H9 (cell line): ENCODE results near the gene PRSS22. TPM values are rescaled to one million over a fixed set of nuclear protein-coding genes. Genes with fewer than 3 reads are reported as not detected.

ENCODE experiments used
- DNase-seq: peaks from one replicate; pipeline ENCODE4 v3.0.0-alpha.2; 2017
- H2AFZ ChIP-seq: one replicate; pipeline ENCODE4 v1.6.1; 2013; ENCODE audit warnings: mild to moderate bottlenecking, low read length, control low read depth, moderate library complexity
- H2AK5ac ChIP-seq: 2 replicates; pipeline ENCODE4 v1.6.1; 2013; ENCODE audit warnings: low read length, control low read depth, mixed read lengths; ENCODE audit not compliant: insufficient read length
- H2BK120ac ChIP-seq: one replicate; pipeline ENCODE4 v1.6.1; 2013; ENCODE audit warnings: low read depth, mild to moderate bottlenecking, low read length, control low read depth, inconsistent platforms; ENCODE audit not compliant: poor library complexity, severe bottlenecking
- H2BK12ac ChIP-seq: 2 replicates; pipeline ENCODE4 v1.6.1; 2013; ENCODE audit warnings: low read length, control low read depth, mixed read lengths, low read depth; ENCODE audit not compliant: insufficient read length
- H2BK15ac ChIP-seq: 2 replicates; pipeline ENCODE4 v1.6.1; 2013; ENCODE audit warnings: low read depth, low read length, control low read depth
- H2BK20ac ChIP-seq: one replicate; pipeline ENCODE4 v1.6.1; 2013; ENCODE audit warnings: low read depth, mild to moderate bottlenecking, low read length, control low read depth, inconsistent platforms; ENCODE audit not compliant: poor library complexity, severe bottlenecking
- H2BK5ac ChIP-seq: 2 replicates; pipeline ENCODE4 v1.6.1; 2013; ENCODE audit warnings: low read length, control low read depth, mixed read lengths; ENCODE audit not compliant: insufficient read length
- H3K14ac ChIP-seq: 2 replicates; pipeline ENCODE4 v1.6.1; 2013; ENCODE audit warnings: low read length, control low read depth; ENCODE audit not compliant: insufficient read depth
- H3K18ac ChIP-seq: 2 replicates; pipeline ENCODE4 v1.6.1; 2013; ENCODE audit warnings: low read depth, mild to moderate bottlenecking, mixed read lengths, low read length, control low read depth; ENCODE audit not compliant: insufficient read length
- H3K23ac ChIP-seq: 2 replicates; pipeline ENCODE4 v1.6.1; 2013; ENCODE audit warnings: low read length, control low read depth, mixed read lengths, low read depth; ENCODE audit not compliant: insufficient read length
- H3K23me2 ChIP-seq: 2 replicates; pipeline ENCODE4 v1.6.1; 2013; ENCODE audit warnings: low read depth, mild to moderate bottlenecking, mixed read lengths, low read length, control low read depth; ENCODE audit not compliant: insufficient read length, poor library complexity, severe bottlenecking
- H3K27ac ChIP-seq: 2 replicates; pipeline ENCODE4 v1.5.1; 2013; ENCODE audit warnings: low read length, control low read depth, mixed read lengths, low read depth; ENCODE audit not compliant: insufficient read length
- H3K27me3 ChIP-seq: 2 replicates; pipeline ENCODE4 v1.6.1; 2013; ENCODE audit warnings: low read length, control low read depth, inconsistent platforms; ENCODE audit not compliant: insufficient read depth
- H3K4ac ChIP-seq: 2 replicates; pipeline ENCODE4 v1.6.1; 2013; ENCODE audit warnings: low read depth, mild to moderate bottlenecking, control low read depth, inconsistent platforms, low read length, moderate library complexity
- H3K4me1 ChIP-seq: 2 replicates; pipeline ENCODE4 v1.6.1; 2013; ENCODE audit warnings: low read length, control low read depth, inconsistent platforms; ENCODE audit not compliant: insufficient read depth
- H3K4me2 ChIP-seq: 2 replicates; pipeline ENCODE4 v1.6.1; 2013; ENCODE audit warnings: low read length, control low read depth, mixed read lengths; ENCODE audit not compliant: insufficient read length, insufficient read depth
- H3K56ac ChIP-seq: 2 replicates; pipeline ENCODE4 v1.6.1; 2013; ENCODE audit warnings: low read depth, mild to moderate bottlenecking, mixed read lengths, low read length, control low read depth; ENCODE audit not compliant: insufficient read length
- H3K79me1 ChIP-seq: 2 replicates; pipeline ENCODE4 v1.6.1; 2013; ENCODE audit warnings: low read depth, mild to moderate bottlenecking, moderate library complexity, low read length, control low read depth, inconsistent platforms; ENCODE audit not compliant: insufficient read depth, poor library complexity, severe bottlenecking
- H3K79me2 ChIP-seq: 2 replicates; pipeline ENCODE4 v1.6.1; 2013; ENCODE audit warnings: low read length, control low read depth, inconsistent platforms; ENCODE audit not compliant: insufficient read depth
- H3K9ac ChIP-seq: 2 replicates; pipeline ENCODE4 v1.6.1; 2013; ENCODE audit warnings: low read length, control low read depth, mixed read lengths; ENCODE audit not compliant: insufficient read length; ENCODE audit errors: extremely low read depth
- H3K9me3 ChIP-seq: one replicate; pipeline ENCODE4 v1.6.1; 2013; ENCODE audit warnings: low read depth, low read length, inconsistent platforms; ENCODE audit not compliant: control insufficient read depth
- H3T11ph ChIP-seq: one replicate; pipeline ENCODE4 v1.6.1; 2013; ENCODE audit warnings: mild to moderate bottlenecking, low read length, control low read depth, inconsistent platforms
- H4K20me1 ChIP-seq: one replicate; pipeline ENCODE4 v1.6.1; 2013; ENCODE audit not compliant: control insufficient read depth, insufficient read length, insufficient read depth
- H4K5ac ChIP-seq: 2 replicates; pipeline ENCODE4 v1.6.1; 2013; ENCODE audit warnings: low read depth, mild to moderate bottlenecking, mixed read lengths, low read length, control low read depth; ENCODE audit not compliant: insufficient read length
- H4K8ac ChIP-seq: replicated peaks from 2 replicates; pipeline ENCODE4 v1.6.1; 2013; ENCODE audit warnings: low read length, control low read depth, mixed read lengths, low read depth; ENCODE audit not compliant: insufficient read length
- H4K91ac ChIP-seq: 2 replicates; pipeline ENCODE4 v1.6.1; 2013; ENCODE audit warnings: low read depth, mild to moderate bottlenecking, moderate library complexity, mixed read lengths, low read length, control low read depth; ENCODE audit not compliant: insufficient read length
- H3K27ac Mint-ChIP-seq, 3 experiments: 2 replicates in 2 of 3; 3 replicates in 1 of 3; pipeline ENCODE4 v1.8.0; 2020 to 2021; ENCODE audit warnings: mixed read lengths in 3 of 3, mild to moderate bottlenecking in 1 of 3, moderate library complexity in 1 of 3
- H3K27me3 Mint-ChIP-seq: 2 replicates; pipeline ENCODE4 v1.8.0; 2021; ENCODE audit warnings: low read depth, mild to moderate bottlenecking, moderate library complexity, mixed read lengths
- H3K36me3 Mint-ChIP-seq, 3 experiments: 2 replicates in 2 of 3; 3 replicates in 1 of 3; pipeline ENCODE4 v1.8.0; 2020 to 2021; ENCODE audit warnings: low read depth in 3 of 3, mixed read lengths in 3 of 3; ENCODE audit not compliant: insufficient read depth in 1 of 3
- H3K4me1 Mint-ChIP-seq, 2 experiments: 2 replicates each; pipeline ENCODE4 v1.8.0; 2020; ENCODE audit warnings: mixed read lengths in 2 of 2
- H3K4me3 Mint-ChIP-seq, 2 experiments: 2 replicates in 1 of 2; 3 replicates in 1 of 2; pipeline ENCODE4 v1.8.0; 2020 to 2021; ENCODE audit warnings: mild to moderate bottlenecking in 2 of 2, mixed read lengths in 2 of 2, moderate library complexity in 1 of 2
- H3K9me3 Mint-ChIP-seq, 2 experiments: 2 replicates in 1 of 2; 3 replicates in 1 of 2; pipeline ENCODE4 v1.8.0; 2020; ENCODE audit warnings: mild to moderate bottlenecking in 2 of 2, mixed read lengths in 2 of 2, moderate library complexity in 1 of 2
- CTCF ChIP-seq: fragments of 200-600 bp; sonication (generic); conservative IDR thresholded peaks from 3 replicates; pipeline ENCODE4 v1.8.0; 2021; ENCODE audit warnings: antibody characterized with exemption, mild to moderate bottlenecking
- WGBS: extraction: QIAGEN DNeasy Blood & Tissue Kit; methylation state at CpG from one replicate; pipeline ENCODE4 v1.1.7; 2013; ENCODE audit warnings: missing lambda C conversion rate, low lambda C conversion rate, mixed read lengths; ENCODE audit not compliant: insufficient read length; ENCODE audit errors: extremely low coverage; 5-methylcytosine and 5-hydroxymethylcytosine counted together
- total RNA-seq: library from RNA; stranded (reverse); gene quantifications from 2 replicates; pipeline ENCODE4 v1.2.1, GENCODE V29; 2021

The PRSS22 gene
- total RNA-seq, 1 experiment from 2014 or later: 1.9 TPM

- Histone ChIP-seq H2BK5ac (no peak overlapping the region), H4K91ac (no peak overlapping the region), H3K18ac (no peak overlapping the region), H3K4me2 (no peak overlapping the region), H3K27me3 (peaks cover 3% of the 10 kb centered on the region; the same call in 1 of the 2 replicates), H2BK20ac (no peak overlapping the region), H3K23ac (no peak overlapping the region), H2AK5ac (no peak overlapping the region), H4K5ac (no peak overlapping the region), H3T11ph (no peak overlapping the region), H3K4me1 (no peaks in the 10 kb centered on the region), H2BK120ac (no peak overlapping the region), H3K79me2 (no peaks in the 10 kb centered on the region), H2AFZ (no peak overlapping the region), H2BK15ac (no peak overlapping the region), H3K56ac (no peak overlapping the region), H4K20me1 (no peaks in the 10 kb centered on the region), H3K4ac (no peak overlapping the region), H3K79me1 (no peaks in the 10 kb centered on the region), H3K27ac (no peak overlapping the region), H3K14ac (no peak overlapping the region), H4K8ac (no peak overlapping the region), H3K23me2 (peaks cover 5% of the 10 kb centered on the region), H3K9ac (no peak overlapping the region), H3K9me3 (no peaks in the 10 kb centered on the region), H2BK12ac (no peak overlapping the region)
- Mint-ChIP-seq H3K4me3 (0 out of 5 replicates have a peak overlapping the region, but pooled peaks of 1 of the 2 experiments have one; percentile 43), H3K4me1 (peaks cover 5 to 7% of the 10 kb centered on the region in 2 experiments; a peak in 3 of 4 replicates), H3K9me3 (peaks cover 7 to 11% of the 10 kb centered on the region in 2 experiments), H3K27ac (no peak overlapping the region), H3K36me3 (peaks cover 0 to 2% (median 0%) of the 10 kb centered on the region in 3 experiments; a peak in 1 of 7 replicates), H3K27me3 (peaks cover 58% of the 10 kb centered on the region)
- DNase-seq: no peak
- WGBS: no CpG with 5 or more reads among the region's 8 CpGs
- TF ChIP-seq CTCF: no peak
These were observed 3.0 kb upstream of the PRSS22 start for GRCh38 chr16:2860826-2861567.
